SIG-M5 (cell line): ENCODE data around the gene MBD1.
A peak's percentile ranks its signal among the peaks of the same experiment; 100 is the strongest.
"Not testable (repeated sequence)": the region's sequence is repeated elsewhere in the genome, so short reads cannot be mapped to it uniquely, and the experiment has no call there.

Experiments used
- DNase-seq: peaks from one replicate; lab custom pipeline; 2025; lab: John Stamatoyannopoulos, UW

Gene MBD1

DNA sequence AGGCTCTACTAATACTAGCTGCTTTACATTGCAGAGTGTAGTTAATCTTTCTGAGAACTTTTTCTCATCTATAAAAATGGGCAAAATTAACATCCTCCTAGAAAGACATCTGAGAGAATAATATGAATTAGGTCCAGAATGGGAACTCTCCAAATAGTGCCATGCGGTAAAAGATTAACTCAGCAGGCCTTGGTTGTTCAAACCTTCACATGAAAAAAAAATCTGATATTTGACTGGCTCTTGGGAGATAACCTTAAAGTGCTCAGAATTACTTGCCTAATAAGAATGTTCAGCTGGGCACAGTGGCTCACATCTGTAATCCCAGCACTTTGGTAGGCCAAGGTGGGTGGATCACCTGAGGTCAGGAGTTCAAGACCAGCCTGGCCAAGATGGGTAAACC lies 11.7 kb upstream of the MBD1 start:
- DNase-seq = no peak

GRCh38 chr18:50289108-50289443 lies 7.8 kb upstream of the MBD1 start:
- DNase-seq = no peak

GRCh38 chr18:50288348-50289107 lies 7.2 kb upstream of the MBD1 start:
- not testable (repeated sequence) for DNase-seq

DNA sequence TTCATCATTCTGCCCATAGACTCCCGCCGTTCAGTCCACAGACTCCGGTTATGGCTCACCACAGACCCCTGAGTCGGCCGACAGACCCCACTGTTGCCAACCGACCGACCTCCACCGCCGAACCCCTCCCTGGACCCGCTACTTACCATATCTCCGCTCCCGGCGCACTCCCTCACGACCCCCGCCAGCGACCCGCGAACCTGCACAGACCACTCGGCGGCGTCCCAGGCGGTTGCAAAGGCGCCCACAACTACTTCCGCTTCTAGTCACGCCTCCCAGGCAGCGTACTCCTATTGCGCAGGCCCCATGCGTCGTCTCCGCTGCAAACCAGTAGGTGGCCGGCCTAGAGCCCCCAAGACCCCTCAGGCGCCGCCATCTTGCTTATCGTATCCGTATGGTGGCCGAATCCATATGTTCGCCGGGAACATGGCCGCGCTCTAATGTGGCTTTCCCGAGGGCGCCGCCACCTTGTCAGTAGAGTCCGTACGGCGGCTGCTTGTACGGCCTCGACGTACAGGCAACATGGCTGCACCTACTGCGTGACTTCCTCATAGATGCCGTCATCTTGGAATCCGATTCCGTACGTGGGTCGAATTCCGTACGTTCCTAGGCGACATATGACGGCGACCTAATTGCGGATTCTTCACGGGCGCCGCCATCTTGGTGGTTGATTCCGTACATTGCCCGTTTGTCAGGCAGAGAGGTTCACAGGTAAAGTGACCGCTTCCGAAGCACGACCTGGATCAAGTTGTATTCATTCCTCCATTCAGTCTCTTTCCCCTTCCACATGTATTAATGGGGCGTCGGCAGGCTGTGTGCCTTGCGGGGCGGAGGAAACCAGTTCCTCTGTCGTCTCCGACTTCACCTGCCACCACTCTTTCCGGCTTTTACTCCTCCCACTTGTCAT lies 6.4 kb upstream of the MBD1 start, which contains the start of gene CXXC1:
Gene CXXC1, minus strand, starts transcription at position 252 of the 907 bp plus-strand sequence. Its CDS starts 103 bp downstream, at position 149.
- DNase-seq = peak; percentile 96

DNA sequence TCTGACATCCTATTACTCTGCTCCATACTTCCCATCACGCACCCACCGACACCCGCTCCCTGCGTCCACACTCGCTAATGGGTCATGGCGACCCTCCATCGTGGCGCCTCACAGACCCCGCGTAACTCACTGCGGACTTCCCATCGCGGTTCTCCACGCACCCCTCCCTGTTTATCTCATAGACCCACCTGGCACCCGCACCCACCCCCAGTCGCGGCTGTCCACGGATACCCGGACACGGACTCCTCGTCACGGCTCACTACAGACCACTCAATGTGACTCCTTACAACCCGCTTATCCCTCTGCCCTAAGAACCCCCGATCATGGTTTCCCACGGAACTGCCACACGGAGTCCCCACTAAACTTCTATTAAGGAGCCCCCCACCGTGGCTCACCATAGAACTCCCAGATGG lies 5.7 kb upstream of the MBD1 start:
- DNase-seq = no peak

DNA sequence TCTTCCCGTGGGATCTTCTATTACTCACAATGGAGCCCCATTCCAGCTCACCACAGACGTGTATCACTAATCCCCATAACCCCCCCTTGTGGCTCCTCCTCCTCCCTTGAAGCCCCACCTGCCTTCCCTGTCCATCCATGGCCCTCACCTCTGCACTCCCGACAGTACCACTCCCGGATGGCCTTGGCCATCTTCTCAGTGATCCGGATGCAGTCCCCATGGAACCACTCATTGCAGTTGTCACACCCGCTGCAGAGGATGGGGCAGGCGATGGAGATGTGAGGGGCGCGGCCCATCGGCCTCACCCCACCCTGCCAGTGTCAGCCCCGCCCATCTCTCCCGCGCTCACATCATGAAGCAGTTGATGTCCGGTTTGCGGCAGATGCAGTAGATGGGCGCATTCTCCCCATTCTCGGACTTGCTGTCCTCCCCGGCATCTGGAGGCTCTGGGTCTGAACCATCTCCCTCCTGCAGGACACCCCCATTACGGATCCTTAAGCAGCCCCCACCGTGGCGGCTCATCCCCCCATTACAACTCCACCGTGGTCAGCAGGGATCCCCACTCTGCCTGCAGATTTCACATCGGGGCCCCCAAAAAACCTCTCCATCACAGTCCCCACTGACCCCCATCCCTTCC lies 5.2 kb upstream of the MBD1 start:
- no peak for DNase-seq

GRCh38 chr18:50285631-50286321 lies 4.5 kb upstream of the MBD1 start:
- no peak for DNase-seq

GRCh38 chr18:50285071-50285470 lies 3.7 kb upstream of the MBD1 start:
- DNase-seq = no peak

DNA sequence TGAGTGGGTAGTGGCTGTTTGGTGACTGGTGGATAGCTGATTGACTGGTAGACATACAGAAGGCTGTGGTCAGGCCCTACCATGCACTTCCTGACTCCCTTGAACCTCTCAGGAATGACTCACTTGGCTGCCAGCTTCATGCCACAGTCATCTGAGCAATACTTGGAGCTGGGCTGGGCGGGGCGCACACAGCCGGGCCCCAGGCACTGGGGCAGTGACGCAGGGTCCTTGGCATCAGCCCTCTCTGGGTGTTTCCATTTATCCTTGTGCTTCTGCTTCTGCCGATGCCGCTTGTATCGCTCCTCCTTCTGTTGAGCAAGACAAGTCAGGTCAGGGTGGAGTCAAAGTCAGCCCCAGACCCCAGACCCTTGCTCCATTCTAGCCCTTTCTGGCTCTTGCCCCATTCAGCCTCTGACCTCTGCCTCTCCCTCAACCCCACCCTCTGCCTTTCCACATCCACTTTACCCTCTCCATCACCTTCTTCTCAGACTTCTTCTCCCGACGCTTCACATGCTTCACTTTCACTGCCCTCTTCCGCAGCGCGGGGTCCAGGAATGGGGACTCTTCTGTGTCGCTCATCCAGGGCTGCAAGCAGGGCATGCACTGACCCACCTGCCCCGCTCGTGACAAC lies 3.0 kb upstream of the MBD1 start:
- DNase-seq = no peak

DNA sequence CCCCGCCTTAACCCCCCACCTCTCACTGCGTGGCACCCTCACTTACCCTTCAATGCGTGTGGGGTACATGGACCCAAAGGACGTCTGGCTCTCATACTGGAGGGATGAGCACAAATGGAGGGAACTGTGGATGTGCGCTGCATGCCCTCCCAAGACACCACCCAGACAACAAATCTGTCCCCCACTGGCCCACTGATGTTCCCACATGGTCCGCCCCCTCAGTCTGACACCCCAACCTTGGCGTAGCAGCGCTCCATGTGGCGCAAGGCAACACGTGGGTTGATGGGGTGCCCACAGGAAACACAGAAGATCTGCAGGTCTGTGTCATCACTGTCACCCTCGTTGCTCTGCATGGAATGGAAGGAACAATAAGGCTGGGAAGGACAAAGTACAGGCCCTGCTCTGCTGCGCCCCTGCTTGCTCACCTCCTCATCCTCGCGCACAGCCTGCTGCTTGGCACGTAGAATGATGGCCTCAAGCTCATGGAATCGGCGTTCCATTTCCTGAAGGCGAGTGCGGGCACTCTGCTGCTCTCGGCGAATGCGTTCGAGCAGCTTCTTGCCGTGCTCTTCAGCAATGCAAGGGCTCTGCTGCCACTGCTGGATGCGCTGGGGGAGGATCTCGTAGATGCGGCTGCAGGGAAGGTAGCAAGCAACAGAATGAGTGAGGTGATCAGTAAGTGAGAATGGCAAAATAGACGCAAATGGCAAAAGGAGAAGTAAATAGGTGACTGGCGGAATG lies 2.3 kb upstream of the MBD1 start:
- DNase-seq = no peak

- DNase-seq = no peak
Measured at GRCh38 chr18:50282521-50283335, 1.4 kb upstream of the MBD1 start.

DNA sequence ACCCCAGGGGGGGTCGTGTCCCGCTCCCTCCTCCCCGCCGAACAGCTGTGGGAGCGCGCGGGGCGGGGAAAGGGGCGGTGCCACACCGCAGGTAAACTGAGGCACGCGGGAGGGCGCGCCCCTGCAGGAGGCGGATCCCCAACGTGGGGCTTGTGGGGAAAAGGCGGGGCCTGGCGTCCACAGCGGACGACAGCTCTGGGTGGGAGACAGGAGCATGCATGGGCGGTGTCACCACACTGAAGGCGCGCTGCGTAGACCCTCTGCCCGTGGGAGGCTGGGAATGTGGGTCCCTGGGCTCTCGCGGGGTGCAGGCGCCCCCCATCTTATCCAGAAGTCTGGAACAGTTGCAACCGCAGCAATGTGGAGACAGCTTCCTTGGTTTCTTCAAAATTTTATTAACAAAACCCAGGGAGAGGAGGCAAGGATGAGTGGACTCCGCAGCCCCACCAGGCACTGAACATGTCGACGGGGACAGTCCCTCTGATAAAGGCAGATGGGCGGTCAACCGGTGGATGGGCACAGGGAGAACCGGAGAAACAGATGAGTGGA lies 723 bp upstream of the MBD1 start:
- no peak for DNase-seq

- DNase-seq = no peak
Measured at GRCh38 chr18:50280707-50281294, 522 bp downstream of the MBD1 start.

- no peak for DNase-seq
Measured at GRCh38 chr18:50279752-50280151, 1.6 kb downstream of the MBD1 start.

DNA sequence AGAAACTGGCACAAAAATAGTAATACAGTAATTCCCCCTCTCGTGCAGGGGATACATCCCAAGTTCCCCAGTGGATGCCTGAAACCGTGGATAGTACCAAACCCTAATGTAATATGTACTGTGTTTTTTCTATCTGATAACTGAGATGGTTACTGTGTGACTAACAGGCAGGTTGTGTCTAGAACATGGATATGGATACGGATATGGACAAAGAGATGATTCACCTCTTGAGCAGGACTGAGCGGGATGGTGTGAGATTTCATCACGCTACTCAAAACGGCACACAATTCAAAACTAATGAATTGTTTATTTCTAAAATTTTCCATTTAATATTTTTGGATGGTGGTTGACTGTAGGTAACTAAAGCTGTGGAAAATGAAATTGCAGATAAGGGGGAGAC lies 3.4 kb downstream of the MBD1 start:
- no peak for DNase-seq

GRCh38 chr18:50276452-50276851 lies 4.9 kb downstream of the MBD1 start:
- DNase-seq = no peak

- DNase-seq = no peak
Measured at GRCh38 chr18:50275503-50276036, 5.8 kb downstream of the MBD1 start.

DNA sequence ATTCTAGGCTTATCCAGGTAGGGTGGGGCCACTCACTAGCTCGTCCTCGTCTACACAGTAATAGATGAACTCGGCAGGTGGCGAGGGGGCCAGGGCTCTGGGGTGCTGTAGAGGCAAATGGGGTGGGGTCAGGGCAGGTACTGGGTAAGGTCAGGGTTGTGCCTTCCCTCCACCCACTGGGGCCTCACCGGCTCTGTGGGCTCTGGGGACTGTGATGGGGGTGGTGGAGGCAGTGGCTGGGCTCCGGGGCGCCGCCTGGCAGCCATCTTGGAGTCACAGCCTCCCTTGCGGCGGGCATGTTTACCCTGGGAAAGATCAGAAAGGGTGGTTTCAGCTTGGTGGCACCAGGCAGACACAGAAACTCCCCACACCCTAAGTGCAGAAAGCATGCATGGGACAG lies 6.4 kb downstream of the MBD1 start:
- DNase-seq = no peak

GRCh38 chr18:50274044-50274442 lies 7.3 kb downstream of the MBD1 start:
- no peak for DNase-seq
